ENCODE data around the gene GPX7.

The GPX7 gene

DNA sequence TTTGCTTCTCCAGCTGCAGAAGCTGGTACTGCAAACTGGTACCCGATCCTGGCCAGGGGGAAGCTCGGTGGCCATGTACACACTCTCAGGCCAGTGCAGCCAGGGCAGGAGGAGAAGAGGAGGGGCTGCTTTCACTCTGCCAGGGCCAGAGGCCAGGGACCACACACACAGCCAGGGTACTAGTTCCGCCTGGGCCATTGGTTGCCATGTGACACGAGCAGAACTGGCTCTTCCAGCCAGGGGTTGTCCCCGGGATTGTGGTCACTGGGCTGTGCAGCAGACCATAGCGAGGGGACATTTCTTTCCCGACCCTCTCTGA lies 27.1 kb downstream of the GPX7 start:
- DNase-seq (ENCODE audit: low spot score): no peak

DNA sequence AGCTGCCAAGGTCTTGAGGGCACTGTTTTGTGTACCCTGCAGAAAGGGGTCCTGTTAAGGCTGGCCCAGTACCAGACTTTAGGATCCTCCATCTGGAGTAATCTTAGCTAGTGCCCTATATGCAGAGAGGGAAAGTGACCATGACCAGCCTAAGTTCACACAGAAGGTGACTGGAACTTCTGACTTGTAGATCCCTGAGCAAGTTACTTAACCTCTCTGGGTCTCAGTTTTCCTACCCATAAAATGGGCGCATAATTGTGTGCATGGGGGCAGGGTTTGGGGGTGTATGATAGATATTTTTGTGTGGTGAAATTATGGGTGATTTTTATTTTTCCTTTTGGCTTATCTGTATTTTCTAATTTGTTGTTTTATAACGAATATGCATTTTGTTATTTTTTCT lies 27.5 kb downstream of the GPX7 start:
- DNase-seq (ENCODE audit: low spot score): no peak

DNA sequence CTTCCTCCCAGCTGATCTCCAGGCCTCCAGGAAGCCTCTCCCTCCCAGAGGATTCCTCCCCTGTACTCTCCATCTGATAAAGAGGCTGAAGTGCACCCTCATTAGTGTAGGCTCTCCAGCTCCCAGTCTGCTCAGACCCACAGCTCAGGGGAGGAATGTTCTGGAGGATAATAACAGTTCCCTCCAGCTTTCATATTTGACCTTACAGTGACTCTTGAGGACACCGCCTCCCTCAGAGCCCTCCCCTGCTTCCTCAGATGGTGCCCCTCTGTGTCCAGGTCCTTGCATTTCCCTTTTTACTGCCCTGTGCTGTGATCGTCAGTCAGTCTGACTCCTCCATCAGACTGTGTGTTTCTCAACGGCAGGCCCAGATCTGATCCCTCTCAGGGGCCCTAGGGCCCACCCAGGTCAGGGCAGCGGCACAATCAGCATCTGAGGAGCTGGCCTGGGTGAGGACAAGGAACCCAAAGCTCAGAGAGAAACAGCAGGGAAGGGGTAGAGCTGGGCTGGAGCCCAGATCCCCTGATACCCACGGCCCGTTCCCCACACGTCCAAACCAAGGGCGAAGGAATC lies 29.7 kb downstream of the GPX7 start:
- DNase-seq (ENCODE audit: low spot score): peak; percentile 15

DNA sequence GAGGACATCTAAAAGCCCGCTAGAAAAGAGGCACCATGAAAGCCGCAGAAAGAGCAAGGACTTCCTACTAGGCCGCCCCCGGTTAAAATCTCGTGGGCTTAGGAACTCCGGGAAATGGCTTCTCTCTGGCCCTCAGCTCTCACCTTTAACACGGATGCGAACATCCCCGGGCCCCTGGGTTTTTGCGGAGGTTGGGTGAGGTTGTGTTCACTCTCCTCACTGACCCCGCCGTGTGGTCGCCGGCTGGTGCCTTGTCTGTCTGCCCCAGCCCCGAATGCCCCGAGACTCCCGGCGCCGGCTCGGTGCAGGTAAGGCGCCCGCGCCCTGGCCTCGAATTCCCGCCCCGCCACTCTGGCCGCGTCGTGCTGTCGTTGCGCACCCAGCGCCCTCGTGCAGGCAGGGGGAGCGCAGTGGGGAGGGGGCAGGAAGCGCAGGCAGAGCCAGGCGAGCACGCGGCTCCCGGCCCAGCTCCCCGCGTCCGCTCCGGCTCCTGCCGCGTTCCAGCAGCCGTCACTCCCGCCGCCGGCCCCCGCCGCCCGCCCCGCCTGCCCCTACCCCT lies 30.6 kb downstream of the GPX7 start, which contains the start of gene SHISAL2A:
Gene SHISAL2A (plus strand): TSS at position 437 of the 559 bp plus-strand sequence. CDS start 326 bp downstream, outside the sequence.
- DNase-seq (ENCODE audit: low spot score): peak; percentile 62

DNA sequence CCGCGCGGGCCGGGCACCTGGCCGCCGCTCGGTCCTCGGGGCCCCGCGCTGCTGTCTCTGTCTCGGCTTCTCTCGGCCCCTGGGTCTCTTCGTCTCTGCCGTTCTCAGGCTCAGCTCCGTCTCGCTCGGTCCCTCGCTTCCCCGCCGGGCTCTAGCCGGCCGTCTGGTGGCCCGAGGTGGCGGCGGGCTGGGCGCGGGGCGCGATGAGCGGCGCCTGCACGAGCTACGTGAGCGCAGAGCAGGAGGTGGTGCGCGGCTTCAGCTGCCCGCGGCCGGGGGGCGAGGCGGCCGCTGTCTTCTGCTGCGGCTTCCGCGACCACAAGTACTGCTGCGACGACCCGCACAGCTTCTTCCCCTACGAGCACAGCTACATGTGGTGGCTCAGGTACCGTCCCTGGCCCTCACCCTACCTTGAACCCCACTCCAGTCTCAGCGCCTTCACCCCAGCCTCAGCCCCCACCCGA lies 31.2 kb downstream of the GPX7 start:
- peak; percentile 33 for DNase-seq (ENCODE audit: low spot score)

DNA sequence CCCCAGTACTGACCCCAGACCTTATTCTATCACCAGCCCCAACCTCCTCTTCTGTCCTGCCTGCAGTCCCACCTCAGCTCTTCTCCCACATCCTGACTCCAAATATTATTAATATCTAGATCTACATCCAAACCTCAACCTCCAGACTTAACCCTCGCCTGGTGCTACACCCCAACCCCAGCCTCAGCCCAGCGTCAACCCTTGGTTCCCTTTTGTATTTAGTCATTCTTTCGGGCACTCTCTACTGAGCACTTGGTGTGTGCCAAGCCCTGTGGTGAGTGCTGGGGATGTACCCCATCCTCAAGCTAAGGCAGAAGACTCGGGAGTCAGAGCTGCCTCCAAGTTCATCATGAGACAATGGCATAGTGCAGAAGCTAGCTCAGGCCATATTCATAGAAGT lies 31.9 kb downstream of the GPX7 start:
- DNase-seq (ENCODE audit: low spot score): peak; percentile 9

DNA sequence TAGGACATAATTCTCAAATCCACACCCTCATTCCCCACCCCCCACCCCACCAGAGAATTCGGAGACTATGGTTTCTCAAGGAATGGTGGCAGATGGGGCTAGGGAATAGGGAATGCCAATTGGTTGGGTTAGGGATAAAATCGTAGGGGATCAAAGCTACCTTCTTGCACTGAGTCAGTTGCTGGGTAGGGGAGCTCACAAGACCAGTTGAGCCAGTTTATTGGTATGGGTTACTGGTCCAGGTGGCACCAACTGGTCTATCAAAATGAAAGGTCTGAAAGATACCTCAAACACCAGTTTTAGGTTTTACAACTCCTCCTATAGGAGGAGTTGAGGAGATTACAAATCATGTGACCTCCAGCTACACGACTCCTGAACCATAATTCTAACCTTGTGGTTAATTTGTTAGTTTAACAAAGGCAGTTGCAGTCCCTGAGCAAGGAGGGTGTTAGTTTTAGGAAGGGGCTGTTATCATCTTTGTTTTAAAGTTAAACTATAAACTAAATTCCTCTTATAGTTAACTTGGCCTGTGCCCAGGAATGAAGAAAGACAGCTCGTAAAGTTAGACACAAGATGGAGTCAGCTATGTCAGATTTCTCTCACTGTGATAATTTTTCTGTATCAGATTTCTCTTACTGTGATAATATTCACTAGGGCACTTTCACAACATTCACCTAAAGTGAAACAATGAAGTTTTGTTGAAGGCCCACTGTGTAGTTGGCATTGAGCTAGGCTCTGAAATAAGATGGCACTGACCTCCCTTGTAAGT lies 33.3 kb downstream of the GPX7 start:
- no peak for DNase-seq (ENCODE audit: low spot score)

DNA sequence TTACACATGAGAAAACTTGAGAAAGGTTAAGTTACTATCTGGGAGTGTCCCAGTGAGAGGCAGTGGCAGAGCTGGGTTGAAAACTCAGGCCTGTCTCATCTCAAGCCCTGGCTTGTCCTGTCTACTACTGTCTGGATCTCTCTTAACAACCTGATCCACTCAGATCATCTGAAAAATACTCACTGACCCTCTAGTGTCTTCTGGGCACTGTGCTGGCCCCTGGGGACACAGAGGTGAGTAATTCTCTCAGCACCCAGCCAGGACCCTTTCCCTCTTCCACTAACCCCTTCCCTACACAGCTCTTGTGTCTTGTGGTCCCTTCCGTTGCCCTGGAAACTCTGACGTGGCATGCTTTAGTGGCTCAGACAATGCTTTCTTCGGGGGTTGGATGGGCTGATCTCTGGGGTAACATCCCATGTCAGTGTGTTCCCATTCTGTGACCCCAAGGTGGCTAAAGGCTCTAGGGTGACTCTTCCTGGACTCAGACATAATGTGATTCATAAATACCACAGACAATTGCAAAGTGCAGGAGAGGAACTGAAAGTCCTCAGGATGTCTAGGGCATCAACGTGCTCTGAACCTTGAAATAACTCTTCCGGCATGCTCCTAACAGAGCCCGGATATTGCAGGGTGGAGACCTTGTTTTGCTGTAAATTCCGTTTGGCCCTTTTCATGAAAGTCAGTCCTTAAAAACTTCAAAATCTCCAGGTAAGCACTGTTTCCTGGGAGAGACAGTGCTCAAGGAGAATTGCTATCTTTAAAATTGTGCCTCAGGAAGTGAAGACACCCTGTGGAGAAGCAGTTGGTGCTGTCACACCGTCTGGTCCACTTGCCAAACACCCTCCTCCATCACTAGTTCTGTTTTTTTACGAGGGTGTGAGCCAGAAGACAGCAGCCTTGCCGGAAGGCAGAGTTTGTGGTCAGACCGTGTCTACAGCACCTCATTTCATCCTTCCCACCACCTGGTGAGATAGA lies 34.8 kb downstream of the GPX7 start:
- peak; percentile 79 for DNase-seq (ENCODE audit: low spot score)

DNA sequence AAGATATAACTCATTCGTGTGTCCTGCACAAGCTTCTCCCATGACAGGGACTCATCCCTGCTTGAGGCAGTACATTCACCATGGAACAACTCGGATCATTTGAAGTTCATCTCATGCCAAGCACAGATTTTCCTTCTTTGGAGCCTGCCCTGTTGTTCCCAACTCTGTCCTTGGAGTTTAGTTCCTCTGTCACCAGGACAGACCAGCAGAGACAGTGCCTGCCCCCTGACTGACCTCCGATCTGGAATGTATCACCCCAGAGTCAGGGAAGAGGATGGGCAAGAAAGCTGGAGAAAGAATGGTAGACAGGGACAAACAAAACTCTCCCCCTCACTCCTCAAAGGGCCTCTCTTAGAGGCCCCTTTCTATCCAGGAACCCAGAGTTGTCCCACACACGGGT lies 35.8 kb downstream of the GPX7 start:
- DNase-seq (ENCODE audit: low spot score): no peak

DNA sequence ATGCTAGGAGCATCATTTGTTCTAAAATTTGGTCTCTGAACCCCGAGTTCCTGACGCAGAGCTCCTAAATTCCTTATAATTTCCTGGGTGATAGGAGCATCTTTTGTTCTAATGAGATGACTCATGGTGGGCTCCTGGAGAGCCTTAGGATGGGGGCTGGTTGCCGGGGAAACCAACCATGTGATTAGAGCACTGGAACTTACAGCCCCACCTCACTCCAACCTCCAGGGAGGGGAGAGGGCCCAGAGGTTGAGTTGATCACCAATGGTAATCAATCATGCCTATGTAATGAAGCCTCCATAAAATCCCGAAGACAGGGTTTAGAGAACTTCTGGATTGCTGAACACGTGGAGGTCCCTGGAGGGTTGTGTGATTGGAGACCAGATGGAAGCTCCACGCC lies 38.5 kb downstream of the GPX7 start:
- DNase-seq (ENCODE audit: low spot score): no peak

DNA sequence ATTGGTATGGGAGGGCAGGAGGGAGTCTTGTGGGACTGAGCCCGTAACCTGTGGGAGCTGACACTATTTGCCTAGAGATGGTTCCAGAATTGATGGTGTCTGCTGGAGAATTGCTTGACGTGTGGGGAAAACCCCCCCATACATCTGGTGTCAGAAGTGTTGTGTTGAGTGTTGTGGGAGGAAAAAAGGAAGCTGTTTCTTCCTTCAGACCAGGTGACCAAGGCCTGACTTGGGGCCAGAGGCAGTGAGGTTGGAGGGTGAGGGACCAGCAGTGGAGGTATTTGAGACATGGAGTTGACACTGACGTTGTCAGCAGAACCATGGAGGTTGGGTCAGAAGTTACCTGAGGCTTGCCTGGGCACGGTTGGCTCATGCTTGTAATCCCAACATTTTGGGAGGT lies 39.1 kb downstream of the GPX7 start:
- peak; percentile 45 for DNase-seq (ENCODE audit: low spot score)

DNA sequence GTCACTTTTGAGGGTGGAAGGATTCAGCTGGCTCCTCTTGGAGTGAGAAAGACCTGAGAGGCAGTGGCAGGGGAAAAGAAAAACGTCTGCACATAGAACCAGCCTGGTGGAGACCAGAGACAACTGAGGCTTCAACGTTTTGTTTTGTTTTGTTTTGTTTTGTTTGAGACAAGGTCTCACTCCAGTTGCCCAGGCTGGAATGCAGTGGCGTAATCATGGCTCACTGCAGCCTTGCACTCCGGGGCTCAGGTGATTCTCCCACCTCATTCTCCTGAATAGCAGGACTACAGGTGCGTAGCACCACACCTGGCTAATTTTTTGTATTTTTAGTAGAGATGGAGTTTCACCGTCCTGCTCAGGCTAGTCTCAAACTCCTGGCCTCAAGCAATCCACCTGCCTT lies 43.1 kb downstream of the GPX7 start:
- no peak for DNase-seq (ENCODE audit: low spot score)

DNA sequence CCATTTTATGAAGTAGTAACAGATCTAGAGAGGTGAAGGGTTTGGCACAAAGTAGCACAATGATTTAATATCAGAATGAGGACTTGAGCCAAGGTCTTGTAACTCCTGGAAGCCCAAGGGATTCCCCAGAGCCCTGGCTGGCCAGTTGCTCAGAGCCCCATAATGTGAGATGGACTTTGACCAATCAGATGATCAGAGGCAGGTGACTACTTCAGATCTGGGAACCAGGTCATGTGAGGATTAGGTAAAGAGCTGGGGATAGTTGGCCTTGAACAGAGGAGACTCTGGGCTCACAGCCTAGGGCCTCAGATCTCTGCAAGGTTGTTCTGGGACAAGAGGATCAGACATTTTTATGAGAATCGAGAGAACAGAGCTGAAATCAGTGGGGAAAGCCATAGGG lies 49.7 kb downstream of the GPX7 start:
- DNase-seq (ENCODE audit: low spot score): no peak

DNA sequence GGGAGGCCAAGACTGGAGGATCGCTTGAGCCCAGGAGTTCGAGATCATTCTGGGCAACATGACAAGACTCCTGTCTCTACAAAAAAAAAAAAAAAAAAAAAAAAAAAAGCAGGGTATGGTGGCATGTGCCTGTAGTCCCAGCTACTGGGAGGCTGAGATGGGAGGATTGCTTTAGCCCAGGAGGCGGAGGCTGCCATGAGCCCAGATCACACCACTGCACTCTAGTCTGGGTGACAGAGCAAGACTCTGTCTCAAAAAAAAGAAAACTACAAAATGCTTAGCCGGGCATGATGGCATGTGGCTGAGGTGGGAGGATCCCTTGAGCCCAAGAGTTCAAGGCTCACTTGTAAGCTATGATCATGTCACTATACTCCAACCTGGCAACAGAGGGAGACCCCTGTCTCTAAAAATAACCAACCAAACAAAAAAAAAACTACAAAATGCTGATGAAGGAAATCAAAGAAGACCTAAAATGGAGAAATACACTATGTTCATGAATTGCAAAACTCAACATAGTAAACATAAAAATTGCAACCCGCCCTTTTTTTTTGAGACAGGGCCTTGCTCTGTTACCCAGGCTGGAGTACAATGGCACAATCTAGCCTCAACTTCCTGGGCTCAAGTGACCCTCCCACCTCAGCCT lies 51.2 kb downstream of the GPX7 start:
- DNase-seq (ENCODE audit: low spot score): no peak

DNA sequence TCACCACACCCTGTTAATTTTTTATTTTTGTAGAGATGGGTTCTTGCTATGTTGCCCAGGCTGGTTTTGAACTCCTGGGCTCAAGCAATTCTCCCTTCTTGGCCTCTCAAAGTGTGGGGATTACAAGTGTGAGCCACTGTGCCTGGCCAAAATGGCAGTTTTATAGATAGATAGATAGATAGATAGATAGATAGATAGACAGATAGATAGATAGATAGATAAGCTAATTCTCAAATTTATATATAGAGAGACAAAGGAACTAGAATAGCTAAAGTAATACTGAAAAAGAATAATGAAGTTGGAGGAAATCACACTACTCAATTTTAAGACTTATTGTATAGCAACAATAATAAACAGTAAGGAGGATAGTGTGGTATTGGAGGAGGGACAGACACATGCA lies 51.9 kb downstream of the GPX7 start:
- DNase-seq (ENCODE audit: low spot score): no peak

DNA sequence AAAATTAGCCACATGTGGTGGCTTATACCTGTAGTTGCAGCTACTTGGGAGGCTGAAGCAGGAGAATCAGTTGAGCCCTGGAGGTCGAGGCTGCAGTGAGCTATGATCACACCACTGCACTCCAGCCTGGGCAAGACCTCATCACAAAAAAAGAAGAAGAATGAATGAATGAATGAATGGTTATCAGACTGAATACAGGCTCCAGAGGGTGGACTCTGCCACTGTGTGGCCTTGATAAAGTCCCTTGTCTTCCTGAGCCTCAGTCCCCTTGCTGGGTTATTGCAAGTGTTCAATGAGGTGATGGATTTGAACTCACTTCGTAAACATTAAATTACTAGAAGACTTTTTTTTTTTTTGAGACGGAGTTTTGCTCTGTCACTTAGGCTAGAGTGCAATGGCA lies 55.5 kb downstream of the GPX7 start:
- no peak for DNase-seq (ENCODE audit: low spot score)

Data from germinal center (tissue), 1 donor.